GM12878 (cell line): Measurements from ENCODE around the gene RAP1A. TPM values are rescaled to one million over a fixed set of nuclear protein-coding genes. Genes with fewer than 3 reads are reported as not detected.

ENCODE experiments used
- CBFB ChIP-seq: IDR thresholded peaks from 2 replicates; pipeline ENCODE4 v1.6.1; 2016; ENCODE audit warnings: antibody characterized with exemption, low read depth
- CTCF ChIP-seq, 3 experiments: IDR thresholded peaks in 2 of 3; conservative IDR thresholded peaks in 1 of 3; 2 replicates each; pipeline ENCODE4 v1.5.1; 2011; ENCODE audit warnings: low read depth in 3 of 3, low read length in 3 of 3, mild to moderate bottlenecking in 3 of 3, control low read depth in 2 of 3, moderate library complexity in 2 of 3, inconsistent platforms in 1 of 3, mixed read lengths in 1 of 3; ENCODE audit not compliant: control insufficient read depth in 2 of 3, insufficient read depth in 1 of 3; ENCODE audit errors: extremely low read depth in 1 of 3
- HCFC1 ChIP-seq: fragments of 150-350 bp; IDR thresholded peaks from 2 replicates; pipeline ENCODE4 v1.6.1; 2014; ENCODE audit warnings: low read length
- NFYA ChIP-seq: IDR thresholded peaks from 2 replicates; pipeline ENCODE4 v1.6.1; 2011; ENCODE audit warnings: low read depth, mild to moderate bottlenecking, low read length, improper control_type of control experiment, borderline replicate concordance
- PRDM15 ChIP-seq: fragments of 450-650 bp; formaldehyde crosslinking; IDR thresholded peaks from 2 replicates; pipeline ENCODE4 v1.4.0; 2020; ENCODE audit warnings: mild to moderate bottlenecking, moderate library complexity
- RAD21 ChIP-seq: IDR thresholded peaks from 2 replicates; pipeline ENCODE4 v1.6.1; 2011; ENCODE audit warnings: mild to moderate bottlenecking, low read depth, low read length, moderate library complexity; ENCODE audit not compliant: insufficient read depth
- RELB ChIP-seq: fragments of 450-650 bp; IDR thresholded peaks from 2 replicates; pipeline ENCODE4 v1.6.1; 2017; ENCODE audit warnings: low read depth, mild to moderate bottlenecking, moderate library complexity
- STAT3 ChIP-seq: IDR thresholded peaks from 2 replicates; pipeline ENCODE4 v1.6.1; 2011; ENCODE audit warnings: low read depth, low read length, improper control_type of control experiment
- ZZZ3 ChIP-seq: IDR thresholded peaks from 2 replicates; pipeline ENCODE4 v1.6.1; 2011; ENCODE audit warnings: low read depth; ENCODE audit not compliant: control insufficient read depth, insufficient read length
- polyA plus RNA-seq, 11 experiments: library from polyadenylated mRNA; depleted of rRNA in 4 of 11; unstranded in 6 of 11; stranded (reverse) in 5 of 11; fragments of >200 nt; fragmentation: Nextera tagmentation in 4 of 11; fragmentation: Illumina TruSeq in 1 of 11; extraction: Ambion mirVana in 4 of 11; extraction: Trizol in 1 of 11; gene quantifications; 1 replicate in 1 of 11; 2 replicates in 10 of 11; pipeline versions ENCODE4 v1.2.1 to v1.2.3, GENCODE V29; 2011 to 2016; ENCODE audit warnings: inconsistent platforms in 2 of 11, missing spikeins in 2 of 11, low read depth in 1 of 11
- total RNA-seq, 4 experiments: library from RNA; depleted of rRNA in 3 of 4; stranded (reverse); fragments of >200 nt in 3 of 4; fragmentation: Illumina TruSeq in 1 of 4; extraction: Trizol in 1 of 4; gene quantifications; 2 replicates each; pipeline versions ENCODE4 v1.2.1 to v1.2.3, GENCODE V29; 2013 to 2021

The RAP1A gene
- total and polyA plus RNA-seq, 10 of the 15 experiments (the other 5 are each of a cell fraction or from before 2014, with no cell fraction given) = 38.4 to 213 (median 86.0) TPM

GRCh38 chr1:111649227-111649626 is 29.6 kb downstream of the RAP1A start (continued):
- TF ChIP-seq PRDM15 (CRISPR knock-in tag) (no peak), RELB (no peak), CBFB (no peak), ZZZ3 (no peak), CTCF (IDR thresholded peaks at IDR 0.05 in 2 of 3, conservative IDR thresholded peaks at IDR 0.05 in 1 of 3; ENCODE audit: control insufficient read depth in 2 of 3, extremely low read depth in 1 of 3, insufficient read depth in 1 of 3, low read depth in 3 of 3, low read length in 3 of 3) (no peak), NFYA (no peak), RAD21 (no peak), HCFC1 (no peak), STAT3 (no peak)
